Ovary (tissue), 9 donors: Measurements from ENCODE around the gene IFNW1. TPM values are rescaled to one million over a fixed set of nuclear protein-coding genes. Genes with fewer than 3 reads are reported as not detected.

Experiments used
- DNase-seq, 5 donors: peaks; one replicate each; pipeline ENCODE4 v3.0.0-alpha.2; 2019 to 2020
- H3K27ac ChIP-seq, 2 donors: fragments of 200-600 bp; one replicate each; pipeline versions ENCODE4 v1.5.1 to v1.8.0; 2019 to 2022
- H3K27me3 ChIP-seq: fragments of 200-600 bp; one replicate; pipeline ENCODE4 v1.8.0; 2022
- H3K36me3 ChIP-seq: fragments of 200-600 bp; sonication (generic); one replicate; pipeline ENCODE4 v1.5.1; 2019
- H3K4me1 ChIP-seq: one replicate; pipeline ENCODE4 v1.8.1; 2013; ENCODE audit warnings: mild to moderate bottlenecking, moderate library complexity; ENCODE audit not compliant: insufficient read depth
- H3K4me3 ChIP-seq: fragments of 200-600 bp; sonication (generic); one replicate; pipeline ENCODE4 v1.5.1; 2017
- H3K9me3 ChIP-seq, 2 donors: fragments of 200-600 bp in 1 of 2; sonication (generic) in 1 of 2; one replicate each; pipeline versions ENCODE4 v1.5.1 to v1.8.1; 2013 to 2019; ENCODE audit warnings: mild to moderate bottlenecking in 1 of 2, moderate library complexity in 1 of 2
- EP300 ChIP-seq: sonication (generic); formaldehyde crosslinking; IDR thresholded peaks from one replicate; pipeline ENCODE4 v1.6.1; 2017; ENCODE audit warnings: antibody characterized with exemption
- POLR2A ChIP-seq: fragments of 450-650 bp; IDR thresholded peaks from one replicate; pipeline ENCODE4 v1.6.1; 2017; ENCODE audit warnings: antibody characterized with exemption, mild to moderate bottlenecking, moderate library complexity
- WGBS, 3 donors: extraction: QIAGEN DNeasy Blood & Tissue Kit in 1 of 3; methylation state at CpG; one replicate each; pipeline versions ENCODE4 v1.1.5 to v1.1.7; 2013 to 2017; 5-methylcytosine and 5-hydroxymethylcytosine counted together
- intact Hi-C, 4 donors: fragments of 100-400 bp; cut with DNase I; formaldehyde crosslinking; loops; one replicate each; pipeline versions ENCODE4 v1.11.0 to v1.15.1; 2022 to 2023
- polyA plus RNA-seq, 2 donors: library from polyadenylated mRNA; stranded (reverse); fragments of 200-250 nt in 1 of 2; fragments of 350-450 nt in 1 of 2; fragmentation: Illumina TruSeq in 1 of 2; extraction: RNeasy Lipid Tissue Mini Kit (QIAGEN cat#74804) in 1 of 2; gene quantifications; one replicate each; pipeline ENCODE4 v1.2.3, GENCODE V29; 2013 to 2014
- total RNA-seq, 7 donors: library from RNA; depleted of rRNA in 2 of 7; stranded (reverse); fragments of >200 nt in 2 of 7; fragmentation: NEBNext Ultra II Directional in 3 of 7; extraction: Animal tissue kit (Norgen Biotek cat#: 25700) in 3 of 7; gene quantifications; one replicate each; pipeline versions ENCODE4 v1.1.0 to v1.2.4, GENCODE V29; 2016 to 2023
- TF ChIP-seq, protein P1 (sequence below), 3 donors: fragments of 450-650 bp in 2 of 3; fragments of 200-600 bp in 1 of 3; IDR thresholded peaks; one replicate each; pipeline versions ENCODE4 v1.5.1 to v1.8.0; 2016 to 2022; ENCODE audit warnings: antibody characterized with exemption in 3 of 3, mild to moderate bottlenecking in 1 of 3
- donor health status: DM: no; HTN: no; CAD: no; lungs with moderate emphysema.
- donor health status: DM: no; HTN: no; CAD: no.
- donor health status: Bipolar disorder and iron deficiency.
- donor health status: DM: yes; HTN: yes; CAD: no.
- donor health status: DM: no; HTN: no; CAD: no.
- donor health status: DM: yes; HTN: yes; CAD: no.

Gene IFNW1
- total and polyA plus RNA-seq, 9 donors, result not detected

DNA sequence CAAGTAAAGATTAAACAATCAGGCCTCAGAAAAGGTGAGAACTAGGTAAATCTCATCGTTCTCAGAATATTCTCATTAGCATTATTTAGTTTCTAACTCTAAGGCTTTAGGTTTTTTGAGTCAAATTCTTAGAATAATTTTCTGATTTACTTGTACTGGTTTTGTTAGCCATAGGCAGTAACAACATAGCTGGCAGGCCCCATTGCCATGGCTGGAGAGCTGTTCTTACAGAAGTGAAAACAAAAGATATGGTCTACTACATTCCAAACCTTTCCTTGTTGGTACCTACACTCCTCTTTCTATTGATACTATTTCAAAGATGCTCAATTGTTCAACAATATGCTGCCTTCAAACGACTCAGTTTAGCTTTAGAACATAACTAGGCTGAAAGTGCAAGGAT is 27.3 kb downstream of the IFNW1 start:
- no peak overlapping the region for H3K27ac ChIP-seq
- no peaks in the 10 kb centered on the region for H3K36me3 ChIP-seq
- no peaks in the 10 kb centered on the region for H3K9me3 ChIP-seq
- H3K27me3 ChIP-seq, result no peaks in the 10 kb centered on the region
- intact Hi-C loops, result loop anchor here in 1 of 4 donors (10.0 kb wide), 1 partner anchor 1190 kb away; no protein-coding TSS in a partner anchor
- 72 to 80% (median 76%) methylated on average over 2 of the region's 2 CpGs for WGBS, 3 donors
- no peak for DNase-seq
- H3K4me3 ChIP-seq, result no peak overlapping the region
- TF ChIP-seq, protein P1, sequence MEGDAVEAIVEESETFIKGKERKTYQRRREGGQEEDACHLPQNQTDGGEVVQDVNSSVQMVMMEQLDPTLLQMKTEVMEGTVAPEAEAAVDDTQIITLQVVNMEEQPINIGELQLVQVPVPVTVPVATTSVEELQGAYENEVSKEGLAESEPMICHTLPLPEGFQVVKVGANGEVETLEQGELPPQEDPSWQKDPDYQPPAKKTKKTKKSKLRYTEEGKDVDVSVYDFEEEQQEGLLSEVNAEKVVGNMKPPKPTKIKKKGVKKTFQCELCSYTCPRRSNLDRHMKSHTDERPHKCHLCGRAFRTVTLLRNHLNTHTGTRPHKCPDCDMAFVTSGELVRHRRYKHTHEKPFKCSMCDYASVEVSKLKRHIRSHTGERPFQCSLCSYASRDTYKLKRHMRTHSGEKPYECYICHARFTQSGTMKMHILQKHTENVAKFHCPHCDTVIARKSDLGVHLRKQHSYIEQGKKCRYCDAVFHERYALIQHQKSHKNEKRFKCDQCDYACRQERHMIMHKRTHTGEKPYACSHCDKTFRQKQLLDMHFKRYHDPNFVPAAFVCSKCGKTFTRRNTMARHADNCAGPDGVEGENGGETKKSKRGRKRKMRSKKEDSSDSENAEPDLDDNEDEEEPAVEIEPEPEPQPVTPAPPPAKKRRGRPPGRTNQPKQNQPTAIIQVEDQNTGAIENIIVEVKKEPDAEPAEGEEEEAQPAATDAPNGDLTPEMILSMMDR (IDR thresholded peaks at IDR 0.05), result no peak
- TF ChIP-seq EP300 (no peak), POLR2A (no peak)
- no peaks in the 10 kb centered on the region for H3K4me1 ChIP-seq

DNA sequence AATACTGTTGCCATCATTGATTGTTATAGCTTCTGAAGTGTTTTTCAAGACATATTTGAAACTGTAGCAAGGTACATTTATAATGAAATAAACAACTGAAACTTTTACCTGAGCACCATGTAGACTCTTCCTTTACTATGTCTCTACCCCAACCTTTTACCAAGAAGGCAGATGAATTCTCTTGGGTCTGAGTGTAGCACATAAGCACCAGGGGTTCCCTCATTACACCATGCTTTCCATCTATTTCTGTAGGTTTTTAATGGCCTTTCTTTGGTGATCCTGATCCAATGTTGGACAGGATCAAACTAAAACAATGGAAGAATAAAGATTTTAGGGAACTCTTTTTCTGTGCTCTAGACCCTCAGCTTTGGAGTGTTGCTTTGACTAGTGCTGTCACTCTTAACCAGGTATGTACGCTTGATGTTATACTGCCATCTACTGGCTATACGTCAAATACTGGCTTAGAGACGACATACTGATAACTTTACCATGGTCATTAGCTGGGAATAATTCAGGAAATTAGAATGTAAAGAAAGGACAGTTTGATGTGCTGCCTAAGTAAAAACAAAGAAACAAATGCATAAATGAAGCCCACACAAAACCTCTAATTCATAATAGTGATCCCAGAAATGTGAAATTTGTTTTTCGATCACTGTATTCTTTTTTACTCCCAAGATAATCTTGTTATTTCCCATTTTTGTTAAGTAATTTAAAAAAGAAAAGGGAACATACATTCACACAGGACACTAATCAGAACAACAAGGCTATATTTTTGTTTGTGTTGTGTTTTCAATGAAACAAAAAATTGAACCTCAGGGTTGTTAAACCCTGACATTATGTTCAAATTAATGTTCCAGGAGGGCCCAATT is 30.7 kb downstream of the IFNW1 start:
- intact Hi-C loops, result loop anchor here in 2 of 4 donors (2.0 to 10.0 kb wide), 2 partner anchors 1184 to 1186 kb away; no protein-coding TSS in a partner anchor
- 23 to 25% (median 24%) methylated on average over 4 of the region's 4 CpGs for WGBS, 3 donors
- TF ChIP-seq EP300, result no peak
- TF ChIP-seq, protein P1 (IDR thresholded peaks at IDR 0.05), result peak; percentile 44 to 70 (median 64)

DNA sequence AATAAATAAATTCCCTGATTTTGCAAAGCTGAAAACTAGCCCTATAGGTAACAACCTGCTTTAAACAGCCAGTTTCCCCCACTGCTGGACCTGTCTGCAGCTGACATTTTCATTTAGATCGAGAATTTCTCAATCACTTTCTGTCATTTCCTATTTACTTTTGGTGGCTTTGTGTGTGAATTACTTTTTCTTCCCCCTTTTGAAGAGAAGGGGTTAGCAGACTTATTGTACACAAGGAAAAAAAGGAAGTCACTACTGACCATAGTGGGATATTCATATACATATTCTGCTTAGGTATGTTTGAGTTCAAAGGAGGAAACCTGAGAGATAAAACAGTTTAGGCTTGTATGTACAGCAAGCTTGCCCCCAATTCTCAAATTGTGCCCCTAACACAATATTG is 36.8 kb downstream of the IFNW1 start:
- Histone ChIP-seq H3K4me3 (no peak overlapping the region), H3K9me3 (no peaks in the 10 kb centered on the region), H3K27me3 (no peaks in the 10 kb centered on the region), H3K27ac (no peak overlapping the region), H3K4me1 (no peaks in the 10 kb centered on the region), H3K36me3 (no peaks in the 10 kb centered on the region)
- DNase-seq, result no peak
- 80 to 89% (median 88%) methylated on average over 1 of the region's 1 CpG for WGBS, 3 donors
- intact Hi-C loops, result loop anchor here in 2 of 4 donors (10.0 kb wide), 3 partner anchors 220 to 1180 kb away; partner anchors contain the start of gene MLLT3 (in 1 of the 2)
- TF ChIP-seq, protein P1 (IDR thresholded peaks at IDR 0.05), result no peak
- TF ChIP-seq EP300, result no peak
- TF ChIP-seq POLR2A, result no peak

More for the DNA sequence above, 30.7 kb downstream of the IFNW1 start:
- Histone ChIP-seq H3K36me3 (no peaks in the 10 kb centered on the region), H3K4me3 (no peak overlapping the region), H3K4me1 (no peaks in the 10 kb centered on the region), H3K9me3 (no peaks in the 10 kb centered on the region), H3K27ac (no peak overlapping the region), H3K27me3 (no peaks in the 10 kb centered on the region)
- no peak for DNase-seq

DNA sequence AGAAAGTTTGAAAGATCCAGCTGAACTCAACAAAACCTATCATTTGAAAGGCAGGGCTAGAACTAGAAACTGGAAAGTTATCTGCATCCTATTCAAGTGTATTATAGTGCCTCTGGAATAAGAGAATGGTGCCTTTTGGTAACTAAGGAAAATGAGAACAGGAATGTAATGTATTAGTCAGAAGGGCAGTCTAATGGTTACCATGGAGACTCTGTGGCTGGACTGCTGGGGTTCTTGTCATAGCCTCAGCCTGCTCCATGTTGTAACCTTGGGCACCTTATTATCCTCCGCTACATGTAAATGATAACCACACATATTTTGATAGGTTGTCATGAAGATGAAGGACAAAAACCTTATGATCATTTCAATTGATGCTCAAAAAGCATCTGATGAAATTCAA is 39.3 kb downstream of the IFNW1 start:
- no peak overlapping the region for H3K4me3 ChIP-seq
- H3K36me3 ChIP-seq, result no peaks in the 10 kb centered on the region
- no peaks in the 10 kb centered on the region for H3K9me3 ChIP-seq
- no peak overlapping the region for H3K27ac ChIP-seq
- no peaks in the 10 kb centered on the region for H3K27me3 ChIP-seq
- TF ChIP-seq POLR2A (no peak), EP300 (no peak)
- TF ChIP-seq, protein P1 (IDR thresholded peaks at IDR 0.05), result no peak
- no peak for DNase-seq
- 98 to 100% (median 100%) methylated on average over 1 of the region's 1 CpG for WGBS, 3 donors
- H3K4me1 ChIP-seq, result no peaks in the 10 kb centered on the region
- intact Hi-C loops, result loop anchor here in 2 of 4 donors (10.0 kb wide), 3 partner anchors 218 to 1178 kb away; partner anchors contain the start of gene MLLT3 (in 1 of the 2)
